A549 (cell line): ENCODE measurements around the gene NALCN. TPM values are rescaled to one million over a fixed set of nuclear protein-coding genes. Genes with fewer than 3 reads are reported as not detected.

Experiments used
- ATAC-seq, 2 experiments: fragments of 200-7000 bp in 1 of 2; fragments of >200 bp in 1 of 2; cut with Nextera tagmentation in 1 of 2; cut with Tn5 transposase in 1 of 2; 3 replicates each; pipeline versions ENCODE4 v1.8.0 to v1.9.1; 2018 to 2020; ENCODE audit warnings: mild to moderate bottlenecking in 1 of 2, moderate library complexity in 1 of 2
- CTCF ChIA-PET: fragments of 300-600 bp; sonication (Branson Sonifier 250); formaldehyde crosslinking; extraction: SDS; loops from one replicate; lab custom pipeline; 2021; ENCODE audit warnings: antibody characterized with exemption, inconsistent platforms; lab: Yijun Ruan, JAX
- POLR2A ChIA-PET: fragments of 350-600 bp; formaldehyde crosslinking; extraction: SDS; loops from one replicate; lab custom pipeline; 2021; ENCODE audit warnings: antibody characterized with exemption, inconsistent platforms; lab: Yijun Ruan, JAX
- DNase-seq, 2 experiments: peaks; one replicate each; pipeline versions ENCODE4 v3.0.0 to v3.0.0-alpha.2; 2011 to 2016; ENCODE audit warnings: low read depth in 1 of 2, low spot score in 1 of 2
- FAIRE-seq: peaks from 2 replicates; lab custom pipeline; 2011; peaks lifted over from hg19 to GRCh38; lab: Jason Lieb, UNC
- H3K27ac ChIP-seq, 2 experiments: fragments of >200 bp; sonication (Bioruptor Twin); formaldehyde crosslinking; 3 replicates each; pipeline ENCODE4 v1.5.1; 2016 to 2017
- H3K4me1 ChIP-seq: fragments of >200 bp; sonication (Bioruptor Twin); formaldehyde crosslinking; 3 replicates; pipeline ENCODE4 v1.6.1; 2016
- H3K4me2 ChIP-seq: fragments of >200 bp; sonication (Bioruptor Twin); formaldehyde crosslinking; 3 replicates; pipeline ENCODE4 v1.6.1; 2016
- H3K4me3 ChIP-seq: fragments of >200 bp; sonication (Bioruptor Twin); formaldehyde crosslinking; 3 replicates; pipeline ENCODE4 v1.5.1; 2016
- H3K9me3 ChIP-seq: fragments of >200 bp; sonication (Bioruptor Twin); formaldehyde crosslinking; 3 replicates; pipeline ENCODE4 v1.6.1; 2016
- BCL3 ChIP-seq: fragments of >200 bp; sonication (Bioruptor Twin); formaldehyde crosslinking; IDR thresholded peaks from 3 replicates; pipeline ENCODE4 v1.6.1; 2016
- CBX2 ChIP-seq: fragments of 200-600 bp; sonication (generic); IDR thresholded peaks from 2 replicates; pipeline ENCODE4 v1.6.1; 2016; ENCODE audit warnings: low read depth, mild to moderate bottlenecking, borderline replicate concordance
- CBX8 ChIP-seq: fragments of 200-600 bp; sonication (generic); IDR thresholded peaks from 2 replicates; pipeline ENCODE4 v1.6.1; 2016
- CHD2 ChIP-seq: fragments of 150-350 bp; IDR thresholded peaks from 2 replicates; pipeline ENCODE4 v1.6.1; 2014; ENCODE audit warnings: low read length; ENCODE audit not compliant: partially characterized antibody
- ESRRA ChIP-seq: fragments of 150-350 bp; IDR thresholded peaks from 2 replicates; pipeline ENCODE4 v1.6.1; 2014; ENCODE audit warnings: mild to moderate bottlenecking, low read length, borderline replicate concordance
- FOSB ChIP-seq: fragments of 250-450 bp; sonication (Bioruptor Pico); IDR thresholded peaks from 2 replicates; pipeline ENCODE4 v1.5.0; 2020; ENCODE audit warnings: mild to moderate bottlenecking, moderate library complexity
- FOXS1 ChIP-seq: fragments of 250-450 bp; sonication (Bioruptor Pico); IDR thresholded peaks from 2 replicates; pipeline ENCODE4 v1.5.0; 2020; ENCODE audit warnings: mild to moderate bottlenecking, moderate library complexity
- HDAC2 ChIP-seq: fragments of 200-600 bp; sonication (generic); IDR thresholded peaks from 2 replicates; pipeline ENCODE4 v1.6.1; 2016
- HES2 ChIP-seq: fragments of >200 bp; sonication (Bioruptor Twin); formaldehyde crosslinking; IDR thresholded peaks from 2 replicates; pipeline ENCODE4 v1.6.1; 2016
- HEYL ChIP-seq: fragments of 250-450 bp; sonication (Bioruptor Pico); IDR thresholded peaks from 2 replicates; pipeline ENCODE4 v1.8.0; 2021; ENCODE audit warnings: mild to moderate bottlenecking, moderate library complexity
- HOXA7 ChIP-seq: fragments of 250-450 bp; sonication (Bioruptor Pico); IDR thresholded peaks from 2 replicates; pipeline ENCODE4 v1.5.0; 2020; ENCODE audit warnings: mild to moderate bottlenecking, moderate library complexity
- HOXB13 ChIP-seq: fragments of 250-450 bp; sonication (Bioruptor Pico); IDR thresholded peaks from 2 replicates; pipeline ENCODE4 v1.5.0; 2020; ENCODE audit warnings: low read depth, mild to moderate bottlenecking, moderate library complexity
- JUN ChIP-seq, 2 experiments: fragments of >200 bp; sonication (Bioruptor Twin); formaldehyde crosslinking; IDR thresholded peaks; 2 replicates in 1 of 2; 3 replicates in 1 of 2; pipeline ENCODE4 v1.6.1; 2016 to 2017
- JUNB ChIP-seq: fragments of >200 bp; sonication (Bioruptor Twin); formaldehyde crosslinking; IDR thresholded peaks from 2 replicates; pipeline ENCODE4 v1.6.1; 2016
- MAFK ChIP-seq: fragments of 450-650 bp; IDR thresholded peaks from 2 replicates; pipeline ENCODE4 v1.6.1; 2014; ENCODE audit not compliant: partially characterized antibody
- MYC ChIP-seq: IDR thresholded peaks from 2 replicates; pipeline ENCODE4 v1.6.1; 2012; ENCODE audit warnings: mild to moderate bottlenecking, inconsistent platforms, low read length, improper control_type of control experiment, borderline replicate concordance
- NFE2L2 ChIP-seq: fragments of 150-350 bp; conservative IDR thresholded peaks from 2 replicates; pipeline ENCODE4 v1.6.1; 2014; ENCODE audit warnings: low read length
- NPAS2 ChIP-seq: fragments of 250-450 bp; sonication (Bioruptor Pico); IDR thresholded peaks from 2 replicates; pipeline ENCODE4 v1.8.0; 2022; ENCODE audit warnings: mild to moderate bottlenecking, moderate library complexity, borderline replicate concordance
- NR3C1 ChIP-seq: fragments of >200 bp; sonication (Bioruptor Twin); formaldehyde crosslinking; IDR thresholded peaks from 3 replicates; pipeline ENCODE4 v1.6.1; 2017
- RAD21 ChIP-seq, 2 experiments: fragments of >200 bp in 1 of 2; sonication (Bioruptor Twin) in 1 of 2; formaldehyde crosslinking in 1 of 2; IDR thresholded peaks in 1 of 2; conservative IDR thresholded peaks in 1 of 2; 2 replicates in 1 of 2; 3 replicates in 1 of 2; pipeline ENCODE4 v1.6.1; 2012 to 2018; ENCODE audit warnings: inconsistent platforms in 1 of 2
- RARB ChIP-seq: fragments of 250-450 bp; sonication (Bioruptor Pico); IDR thresholded peaks from 2 replicates; pipeline ENCODE4 v1.8.0; 2021; ENCODE audit warnings: mild to moderate bottlenecking, moderate library complexity
- RCOR1 ChIP-seq: fragments of 150-350 bp; IDR thresholded peaks from 2 replicates; pipeline ENCODE4 v1.6.1; 2014; ENCODE audit warnings: antibody characterized with exemption, low read length, low read depth
- REST ChIP-seq: fragments of 200-600 bp; sonication (generic); IDR thresholded peaks from 2 replicates; pipeline ENCODE4 v1.6.1; 2016; ENCODE audit warnings: antibody characterized with exemption, mild to moderate bottlenecking, moderate library complexity
- RFX5 ChIP-seq: fragments of 450-650 bp; IDR thresholded peaks from 2 replicates; pipeline ENCODE4 v1.7.1; 2014; ENCODE audit warnings: antibody characterized with exemption, mild to moderate bottlenecking, moderate library complexity
- RNF2 ChIP-seq: fragments of 200-600 bp; sonication (generic); IDR thresholded peaks from 2 replicates; pipeline ENCODE4 v1.6.1; 2016; ENCODE audit warnings: low read depth, mild to moderate bottlenecking, antibody characterized with exemption, moderate library complexity, borderline replicate concordance
- SMC3 ChIP-seq: fragments of >200 bp; sonication (Bioruptor Twin); formaldehyde crosslinking; IDR thresholded peaks from 3 replicates; pipeline ENCODE4 v1.6.1; 2018; ENCODE audit warnings: inconsistent platforms
- TP53 ChIP-seq: fragments of 250-450 bp; sonication (Bioruptor Pico); IDR thresholded peaks from 2 replicates; pipeline ENCODE4 v1.5.0; 2021; ENCODE audit warnings: mild to moderate bottlenecking, moderate library complexity
- ZFP36 ChIP-seq: fragments of 450-650 bp; IDR thresholded peaks from 2 replicates; pipeline ENCODE4 v1.6.1; 2014; ENCODE audit warnings: borderline replicate concordance; ENCODE audit not compliant: partially characterized antibody
- ZNF302 ChIP-seq: fragments of 250-450 bp; sonication (Bioruptor Pico); IDR thresholded peaks from 2 replicates; pipeline ENCODE4 v1.9.0; 2021; ENCODE audit warnings: inconsistent platforms, mild to moderate bottlenecking, moderate library complexity
- ZSCAN20 ChIP-seq: fragments of 250-450 bp; sonication (Bioruptor Pico); IDR thresholded peaks from 2 replicates; pipeline ENCODE4 v1.8.0; 2022; ENCODE audit warnings: mild to moderate bottlenecking, moderate library complexity
- WGBS: methylation state at CpG from one replicate; pipeline ENCODE4 v1.1.6; 2017; ENCODE audit errors: missing lambda C conversion rate; 5-methylcytosine and 5-hydroxymethylcytosine counted together
- polyA plus RNA-seq, 4 experiments: library from polyadenylated mRNA; depleted of rRNA in 3 of 4; stranded (reverse); fragments of >200 nt; fragmentation: RNase III in 1 of 4; extraction: RNeasy Plus Mini Kit Qiagen cat#74134 plus additional on column Dnase treatment in 1 of 4; gene quantifications; 2 replicates in 3 of 4; 3 replicates in 1 of 4; pipeline ENCODE4 v1.2.3, GENCODE V29; 2011 to 2017

NALCN gene
- polyA plus RNA-seq, 2 of the 4 experiments (the other 2 are of a cell fraction): 1.8 to 4.9 TPM

DNA sequence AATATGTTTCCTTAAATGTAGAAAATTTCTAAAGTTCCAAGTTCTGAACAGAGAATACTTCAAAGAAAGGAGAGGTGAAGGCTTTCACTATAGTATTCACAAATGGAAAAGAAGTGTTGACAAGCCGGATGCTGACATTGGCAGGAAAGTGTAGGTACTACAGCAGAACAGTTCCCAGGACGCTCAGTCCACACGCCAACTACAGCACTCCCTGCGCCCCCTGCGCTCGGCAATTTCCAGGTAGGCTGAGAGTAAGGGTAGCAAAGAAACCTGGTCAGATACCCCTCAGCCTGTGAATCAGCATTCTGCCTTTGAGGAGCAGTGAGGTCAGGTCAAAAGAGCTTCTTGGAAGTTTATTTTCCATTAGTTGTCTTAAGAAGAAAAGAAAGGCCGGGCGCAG lies 115.3 kb downstream of the NALCN start:
- H3K9me3 ChIP-seq: no peaks in the 10 kb centered on the region
- no peak for TF ChIP-seq REST
- no peak for TF ChIP-seq NFE2L2
- TF ChIP-seq HOXB13 (CRISPR knock-in tag): no peak
- no peak for TF ChIP-seq HOXA7
- no peak for TF ChIP-seq NPAS2 (CRISPR knock-in tag)
- TF ChIP-seq, all 56 proteins: peak for 0
- ATAC-seq (no peak), FAIRE-seq (no peak), DNase-seq (no peak)
- CTCF ChIA-PET: no interaction called here
- POLR2A ChIA-PET: no interaction called here
- no peak overlapping the region for H3K4me2 ChIP-seq
- WGBS: 93% methylated on average over 8 of the region's 8 CpGs
- H3K4me3 ChIP-seq: no peak overlapping the region
- H3K27ac ChIP-seq: no peak overlapping the region
- no peaks in the 10 kb centered on the region for H3K4me1 ChIP-seq

DNA sequence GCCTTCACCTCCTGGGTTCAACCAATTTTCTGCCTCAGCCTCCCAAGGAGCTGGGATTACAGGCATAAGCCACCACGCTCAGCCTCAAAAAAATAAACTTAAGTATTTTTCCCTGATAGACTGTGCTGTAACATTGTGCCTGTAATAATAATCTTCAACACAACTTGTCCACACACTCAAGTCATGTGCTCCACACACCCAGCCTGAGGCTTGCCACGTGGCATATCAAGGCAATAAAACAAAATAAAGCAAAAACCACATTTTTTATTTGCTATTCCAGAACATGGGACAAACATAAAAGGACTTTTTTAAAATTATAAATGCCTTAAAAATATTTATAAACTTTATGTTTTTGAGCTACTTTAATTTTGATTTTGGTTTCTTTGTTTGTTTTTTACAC lies 115.8 kb downstream of the NALCN start:
- TF ChIP-seq TP53 (CRISPR knock-in tag) (no peak), JUN (IDR thresholded peaks at IDR 0.05) (no peak), HOXB13 (CRISPR knock-in tag) (no peak), ZSCAN20 (CRISPR knock-in tag) (no peak), FOSB (CRISPR knock-in tag) (no peak), RFX5 (no peak), CBX8 (no peak), FOXS1 (no peak), RNF2 (no peak), MYC (no peak), HEYL (CRISPR knock-in tag) (no peak), CHD2 (no peak), RAD21 (conservative IDR thresholded peaks at IDR 0.05 in 1 of 2, IDR thresholded peaks at IDR 0.05 in 1 of 2) (no peak), JUNB (no peak), RARB (no peak), ESRRA (no peak), NPAS2 (CRISPR knock-in tag) (no peak), ZFP36 (no peak), CBX2 (no peak), RCOR1 (no peak)
- DNase-seq: no peak
- Histone ChIP-seq H3K4me2 (no peak overlapping the region), H3K4me3 (no peak overlapping the region), H3K27ac (no peak overlapping the region), H3K9me3 (no peaks in the 10 kb centered on the region), H3K4me1 (no peaks in the 10 kb centered on the region)
- 63% methylated on average over 2 of the region's 2 CpGs for WGBS
- POLR2A ChIA-PET: no interaction called here
- no peak for FAIRE-seq
- CTCF ChIA-PET: no interaction called here
- ATAC-seq: no peak

GRCh38 chr13:101298517-101298916 lies 117.8 kb downstream of the NALCN start:
- ChIA-PET POLR2A (no interaction called here), CTCF (interaction anchor here (0.9 to 1.2 kb wide), 3 partner anchors 10 to 175 kb away, joined by 3 read pairs; no protein-coding TSS in a partner anchor)
- TF ChIP-seq RAD21 (conservative IDR thresholded peaks at IDR 0.05 in 1 of 2, IDR thresholded peaks at IDR 0.05 in 1 of 2) (no peak), FOSB (CRISPR knock-in tag) (no peak), HOXA7 (no peak), MAFK (no peak), SMC3 (no peak), HEYL (CRISPR knock-in tag) (no peak), BCL3 (no peak), ZNF302 (CRISPR knock-in tag) (no peak), HES2 (no peak), HDAC2 (no peak), NR3C1 (no peak)
- Histone ChIP-seq H3K27ac (no peak overlapping the region), H3K4me2 (no peak overlapping the region), H3K4me1 (no peaks in the 10 kb centered on the region), H3K4me3 (no peak overlapping the region), H3K9me3 (no peaks in the 10 kb centered on the region)
- FAIRE-seq: no peak
- no peak for DNase-seq
- ATAC-seq: no peak
- WGBS: 88% methylated on average over 4 of the region's 4 CpGs
